HEK293T (cell line): ENCODE results near the gene RNF111.

ENCODE experiments used
- CTCF ChIA-PET: fragments of 350-600 bp; formaldehyde crosslinking; extraction: SDS; loops from one replicate; lab custom pipeline; 2021; ENCODE audit warnings: antibody characterized with exemption, inconsistent platforms; lab: Yijun Ruan, JAX
- POLR2A ChIA-PET: fragments of 350-600 bp; formaldehyde crosslinking; extraction: SDS; loops from one replicate; lab custom pipeline; 2020; ENCODE audit warnings: antibody characterized with exemption, inconsistent platforms; lab: Yijun Ruan, JAX
- DNase-seq: peaks from one replicate; pipeline ENCODE4 v3.0.0; 2012; ENCODE audit warnings: mixed read lengths; ENCODE audit errors: extremely low spot score
- ARNT ChIP-seq: fragments of 450-650 bp; IDR thresholded peaks from 2 replicates; pipeline ENCODE4 v1.6.1; 2017; ENCODE audit warnings: mild to moderate bottlenecking
- BHLHE40 ChIP-seq: fragments of 450-650 bp; IDR thresholded peaks from 2 replicates; pipeline ENCODE4 v1.6.1; 2016; ENCODE audit warnings: mild to moderate bottlenecking, moderate library complexity, borderline replicate concordance
- CTBP1 ChIP-seq: fragments of 450-650 bp; IDR thresholded peaks from 2 replicates; pipeline ENCODE4 v1.6.1; 2016; ENCODE audit warnings: borderline replicate concordance
- ELF4 ChIP-seq: fragments of 450-650 bp; IDR thresholded peaks from 2 replicates; pipeline ENCODE4 v1.6.1; 2017; ENCODE audit warnings: antibody characterized with exemption
- FOXA1 ChIP-seq: fragments of 450-650 bp; IDR thresholded peaks from 2 replicates; pipeline ENCODE4 v1.6.1; 2016; ENCODE audit warnings: mild to moderate bottlenecking
- FOXK2 ChIP-seq: fragments of 450-650 bp; IDR thresholded peaks from 2 replicates; pipeline ENCODE4 v1.6.1; 2016; ENCODE audit warnings: mild to moderate bottlenecking
- FOXM1 ChIP-seq: fragments of 450-650 bp; IDR thresholded peaks from 2 replicates; pipeline ENCODE4 v1.6.1; 2017; ENCODE audit warnings: mild to moderate bottlenecking, borderline replicate concordance
- HDGF ChIP-seq: fragments of 450-650 bp; IDR thresholded peaks from 2 replicates; pipeline ENCODE4 v1.6.1; 2017; ENCODE audit warnings: antibody characterized with exemption, borderline replicate concordance
- L3MBTL2 ChIP-seq: fragments of 450-650 bp; conservative IDR thresholded peaks from 2 replicates; pipeline ENCODE4 v1.6.1; 2016; ENCODE audit warnings: mild to moderate bottlenecking
- LEF1 ChIP-seq: fragments of 450-650 bp; IDR thresholded peaks from 2 replicates; pipeline ENCODE4 v1.6.1; 2017; ENCODE audit warnings: mild to moderate bottlenecking, borderline replicate concordance
- NFRKB ChIP-seq: fragments of 450-650 bp; IDR thresholded peaks from 2 replicates; pipeline ENCODE4 v1.6.1; 2016; ENCODE audit warnings: mild to moderate bottlenecking, moderate library complexity
- PKNOX1 ChIP-seq: fragments of 450-650 bp; IDR thresholded peaks from 2 replicates; pipeline ENCODE4 v1.6.1; 2016
- SP1 ChIP-seq: fragments of 450-650 bp; IDR thresholded peaks from 2 replicates; pipeline ENCODE4 v1.6.1; 2017
- SUZ12 ChIP-seq: fragments of 450-650 bp; IDR thresholded peaks from 2 replicates; pipeline ENCODE4 v1.6.1; 2016; ENCODE audit warnings: mild to moderate bottlenecking
- TARDBP ChIP-seq: fragments of 450-650 bp; IDR thresholded peaks from 2 replicates; pipeline ENCODE4 v1.6.1; 2016
- ZNF384 ChIP-seq: fragments of 450-650 bp; IDR thresholded peaks from 2 replicates; pipeline ENCODE4 v1.6.1; 2016

RNF111 gene

GRCh38 chr15:59104912-59105732 is 117.7 kb downstream of the RNF111 start, which contains the start of gene CCNB2:
TSS of gene CCNB2 (plus strand) at chr15:59105146. CDS start at chr15:59105269, 123 bp downstream.
- ChIA-PET CTCF (no interaction called here), POLR2A (no interaction called here)
- DNase-seq, result peak; percentile 82
- TF ChIP-seq TARDBP (no peak), SP1 (no peak), HDGF (no peak), ELF4 (0 out of 2 replicates have a peak, but pooled peaks have one; percentile 10), FOXA1 (no peak), PKNOX1 (peak; percentile 82), SUZ12 (no peak), NFRKB (no peak), FOXM1 (peak; percentile 97), L3MBTL2 (peak; percentile 72), LEF1 (no peak), FOXK2 (no peak), CTBP1 (no peak), ARNT (no peak), BHLHE40 (no peak), ZNF384 (peak; percentile 72)

GRCh38 chr15:59105854-59106253 is 118.4 kb downstream of the RNF111 start:
- ChIA-PET CTCF (interaction anchor here (0.7 to 1.8 kb wide), 2 partner anchors 9 to 423 kb away, joined by 3 to 5 read pairs; no protein-coding TSS in a partner anchor), POLR2A (no interaction called here)
- no peak for TF ChIP-seq NFRKB
- no peak for TF ChIP-seq CTBP1
- no peak for TF ChIP-seq ARNT
- TF ChIP-seq HDGF, result no peak
- no peak for TF ChIP-seq FOXA1
- TF ChIP-seq BHLHE40, result no peak
- no peak for TF ChIP-seq SUZ12
- no peak for TF ChIP-seq ELF4
- no peak for TF ChIP-seq FOXM1
- no peak for TF ChIP-seq PKNOX1
- no peak for TF ChIP-seq L3MBTL2
- no peak for TF ChIP-seq FOXK2
- peak; percentile 5 for DNase-seq

- no peak for DNase-seq
- POLR2A ChIA-PET, result no interaction called here
- CTCF ChIA-PET, result no interaction called here
Measured at GRCh38 chr15:59111251-59111650, 123.8 kb downstream of the RNF111 start.

GRCh38 chr15:59115047-59115446 is 127.6 kb downstream of the RNF111 start:
- no peak for DNase-seq
- ChIA-PET CTCF (no interaction called here), POLR2A (no interaction called here)
- TF ChIP-seq SP1 (no peak), ELF4 (no peak), PKNOX1 (no peak), FOXA1 (no peak), TARDBP (no peak), CTBP1 (no peak), ARNT (no peak)

More at GRCh38 chr15:59111251-59111650, 123.8 kb downstream of the RNF111 start:
- no peak for TF ChIP-seq ZNF384

- TF ChIP-seq CTBP1, result no peak
- no peak for TF ChIP-seq L3MBTL2
- TF ChIP-seq FOXM1, result no peak
- no peak for TF ChIP-seq BHLHE40
- no peak for TF ChIP-seq FOXK2
- TF ChIP-seq SP1, result no peak
- TF ChIP-seq SUZ12, result no peak
- no peak for TF ChIP-seq LEF1
- TF ChIP-seq PKNOX1, result no peak
- TF ChIP-seq NFRKB, result no peak
- TF ChIP-seq TARDBP, result no peak
- TF ChIP-seq HDGF, result no peak
- no peak for TF ChIP-seq ELF4
- TF ChIP-seq FOXA1, result no peak
- TF ChIP-seq ARNT, result no peak
- TF ChIP-seq ZNF384, result no peak
- CTCF ChIA-PET, result no interaction called here
- no peak for DNase-seq
- POLR2A ChIA-PET, result no interaction called here
Measured at GRCh38 chr15:59116141-59116540, 128.7 kb downstream of the RNF111 start.
